ENCODE measurements around the gene MAP4K4. TPM values are rescaled to one million over a fixed set of nuclear protein-coding genes. Genes with fewer than 3 reads are reported as not detected.

The MAP4K4 gene
- total RNA-seq = 10 to 100 TPM; 71.6 to 77.5 TPM

DNA sequence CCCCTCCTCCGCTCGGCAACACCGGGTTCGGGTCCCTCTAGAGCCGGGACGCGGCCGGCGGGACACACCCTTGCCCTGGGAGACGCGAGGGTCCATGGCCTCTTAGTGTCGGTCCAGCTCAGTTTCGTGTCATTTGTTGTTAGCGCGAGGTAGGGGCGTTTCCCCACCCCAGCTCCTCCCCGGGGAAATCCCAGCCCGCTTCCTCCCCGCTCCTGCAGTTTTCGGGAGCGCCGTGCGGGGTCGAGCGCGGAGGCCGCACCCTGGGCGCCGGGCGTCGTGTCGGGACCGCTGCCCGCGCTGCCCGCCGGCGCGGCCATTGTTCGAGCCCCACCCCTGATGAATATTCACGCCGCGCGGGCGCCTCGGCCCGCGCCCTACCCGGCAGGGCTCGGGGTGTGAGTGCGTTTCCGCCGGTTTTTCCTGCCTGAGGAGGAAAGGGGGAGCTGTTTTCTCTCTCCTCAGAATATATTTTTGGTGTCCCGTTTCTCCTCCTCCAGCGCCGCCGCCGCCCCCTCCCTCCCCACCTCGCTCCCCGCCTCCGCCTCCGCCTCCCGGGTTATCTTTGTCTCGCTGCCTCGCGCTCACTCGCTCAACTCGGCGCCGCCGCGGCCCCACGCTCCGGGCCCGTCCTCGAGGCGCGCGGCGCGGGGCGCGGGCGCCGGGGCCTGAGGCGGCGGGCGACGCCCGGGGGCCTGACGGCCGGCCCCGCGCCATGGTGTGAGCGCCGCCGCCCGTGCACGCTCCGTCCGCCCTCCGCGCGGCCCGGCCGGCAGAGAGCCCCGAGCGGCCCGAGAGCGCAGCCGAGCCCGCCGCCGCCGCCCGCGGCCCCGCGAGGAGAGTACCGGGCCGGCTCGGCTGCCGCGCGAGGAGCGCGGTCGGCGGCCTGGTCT, at the start of gene MAP4K4:
Gene MAP4K4, plus strand, starts transcription at position 584 of the 890 bp plus-strand sequence. CDS start 374 bp downstream, outside the sequence.
- H3K4me1 Mint-ChIP-seq = peaks cover 18% of the 10 kb centered on the region
- H3K27ac Mint-ChIP-seq = peak within 1 kb of the TSS; percentile 75
- H3K36me3 Mint-ChIP-seq (ENCODE audit: low read depth) = peaks cover 13% of the 10 kb centered on the region
- ChIA-PET POLR2A (interaction anchor here (0.6 to 5.1 kb wide), 21 partner anchors 8 to 444 kb away, joined by 3 to 64 read pairs (median 4); partner anchors contain the start of gene RFX8), CTCF (interaction anchor here (0.6 to 2.6 kb wide), 7 partner anchors 13 to 1066 kb away, joined by 3 to 11 read pairs (median 3); no protein-coding TSS in a partner anchor)
- DNase-seq = peak; percentile 78
- H3K9me3 Mint-ChIP-seq = no peaks in the 10 kb centered on the region
- peaks cover 2% of the 10 kb centered on the region for H3K27me3 Mint-ChIP-seq
- H3K4me3 Mint-ChIP-seq = peak within 1 kb of the TSS; percentile 81

DNA sequence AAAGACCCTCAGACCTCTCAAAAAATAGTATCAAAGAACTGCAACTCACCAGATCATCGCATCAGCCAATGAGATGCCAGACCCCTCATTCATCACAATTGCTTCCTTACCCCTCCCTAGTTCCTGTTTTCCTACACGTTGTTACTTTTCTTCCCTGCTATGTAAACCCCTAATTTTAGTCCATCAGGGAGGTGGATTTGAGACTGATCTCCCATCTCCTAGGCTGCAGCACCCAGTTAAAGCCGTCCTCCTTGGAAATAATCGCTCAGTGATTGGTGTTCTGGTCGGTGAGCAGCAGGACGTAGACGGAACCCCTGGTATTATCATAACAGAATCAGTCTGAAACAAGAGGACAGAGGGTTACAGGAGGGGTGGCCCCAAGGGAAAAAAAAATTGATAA, 44.0 kb upstream of the MAP4K4 start:
- DNase-seq = no peak
- CTCF ChIA-PET = interaction anchor here (1.0 kb wide), 1 partner anchor 25 kb away, joined by 3 read pairs; no protein-coding TSS in a partner anchor
- no peak overlapping the region for H3K4me3 Mint-ChIP-seq
- POLR2A ChIA-PET = no interaction called here
- H3K4me1 Mint-ChIP-seq = peaks cover 12% of the 10 kb centered on the region
- no peaks in the 10 kb centered on the region for H3K9me3 Mint-ChIP-seq
- H3K27me3 Mint-ChIP-seq = no peaks in the 10 kb centered on the region
- H3K27ac Mint-ChIP-seq = no peak overlapping the region
- no peaks in the 10 kb centered on the region for H3K36me3 Mint-ChIP-seq (ENCODE audit: low read depth)

DNA sequence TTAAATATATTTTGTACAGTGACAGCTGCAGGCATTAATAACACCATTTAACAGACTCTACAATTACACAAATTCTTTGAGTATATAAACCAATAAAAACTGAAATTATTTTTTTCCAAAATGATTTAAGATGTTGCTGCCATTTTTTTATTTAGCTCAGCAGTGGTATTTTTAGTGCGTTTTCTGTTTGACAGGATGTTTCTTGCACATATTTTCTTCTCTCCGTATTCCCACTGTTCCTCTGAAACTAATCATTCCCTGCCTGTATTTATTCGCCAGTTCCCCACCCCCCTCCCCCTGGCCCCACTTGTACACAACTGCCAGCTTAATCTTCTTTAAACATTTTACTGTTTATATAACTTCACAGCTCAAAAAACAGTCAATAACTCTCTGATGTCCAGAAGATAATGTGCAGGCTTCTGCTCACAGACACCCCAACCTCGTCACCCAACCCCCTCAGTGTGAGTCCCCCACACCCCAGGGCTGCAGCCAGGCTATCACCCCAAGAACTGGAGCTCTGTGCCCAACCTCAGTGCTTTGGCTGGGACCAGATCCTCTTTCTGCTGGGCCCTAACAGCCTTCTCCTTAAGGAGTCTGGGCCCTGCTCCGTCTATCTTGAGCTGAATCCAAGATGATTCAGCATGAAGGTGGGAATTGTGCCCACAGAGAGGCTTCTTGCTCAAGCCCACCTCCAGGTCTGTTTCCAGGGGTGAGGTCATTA, 41.6 kb upstream of the MAP4K4 start:
- Mint-ChIP-seq H3K27me3 (no peaks in the 10 kb centered on the region), H3K4me1 (peaks cover 11% of the 10 kb centered on the region), H3K4me3 (no peak overlapping the region), H3K27ac (no peak overlapping the region), H3K9me3 (no peaks in the 10 kb centered on the region), H3K36me3 (ENCODE audit: low read depth) (no peaks in the 10 kb centered on the region)
- ChIA-PET POLR2A (no interaction called here), CTCF (interaction anchor here (0.7 kb wide), 1 partner anchor 595 kb away, joined by 4 read pairs; no protein-coding TSS in a partner anchor)
- DNase-seq = no peak

DNA sequence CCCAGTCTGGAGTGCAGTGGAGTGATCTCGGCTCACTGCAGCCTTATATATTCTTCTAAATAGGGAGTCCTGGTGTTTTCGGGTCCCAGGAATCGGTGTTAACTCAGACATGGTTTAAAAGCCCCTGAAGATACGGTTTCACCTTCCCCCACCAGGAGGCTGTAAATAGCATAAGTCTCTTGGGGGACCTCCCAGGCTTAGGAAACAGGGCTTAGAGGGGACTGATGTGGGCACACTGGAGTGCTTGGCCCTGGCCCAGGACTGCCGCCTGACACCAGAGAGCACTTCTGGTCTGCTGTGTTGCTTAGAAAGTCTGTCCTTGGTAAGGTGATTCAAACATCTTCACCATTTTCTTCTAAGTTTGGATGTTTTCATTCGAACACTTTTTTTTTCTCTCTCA, 39.7 kb upstream of the MAP4K4 start:
- no peaks in the 10 kb centered on the region for H3K36me3 Mint-ChIP-seq (ENCODE audit: low read depth)
- H3K4me3 Mint-ChIP-seq = no peak overlapping the region
- H3K9me3 Mint-ChIP-seq = no peaks in the 10 kb centered on the region
- H3K27me3 Mint-ChIP-seq = no peaks in the 10 kb centered on the region
- no peaks in the 10 kb centered on the region for H3K4me1 Mint-ChIP-seq
- POLR2A ChIA-PET = no interaction called here
- H3K27ac Mint-ChIP-seq = no peak overlapping the region
- no peak for DNase-seq
- CTCF ChIA-PET = no interaction called here

DNA sequence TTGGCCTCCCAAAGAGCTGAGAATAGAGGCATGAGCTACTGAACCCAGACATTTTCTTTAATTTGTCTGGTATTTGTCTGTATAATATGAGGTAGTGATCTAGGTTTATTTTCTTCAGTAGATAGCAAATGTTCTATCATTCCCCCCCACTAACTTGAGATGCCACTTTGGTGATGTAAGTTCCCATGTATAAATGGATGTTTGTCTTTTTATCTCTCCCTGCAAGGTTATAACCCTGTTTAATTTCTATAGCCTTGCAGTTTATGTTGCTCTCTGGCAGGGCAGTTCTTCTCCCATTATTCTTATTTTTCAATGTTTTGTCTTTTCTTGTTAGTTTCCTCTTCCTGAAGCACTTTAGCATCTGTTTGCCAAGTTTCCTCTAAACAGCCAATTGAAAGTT, 39.1 kb upstream of the MAP4K4 start:
- H3K4me1 Mint-ChIP-seq = no peaks in the 10 kb centered on the region
- ChIA-PET CTCF (no interaction called here), POLR2A (no interaction called here)
- no peaks in the 10 kb centered on the region for H3K36me3 Mint-ChIP-seq (ENCODE audit: low read depth)
- H3K4me3 Mint-ChIP-seq = no peak overlapping the region
- no peaks in the 10 kb centered on the region for H3K27me3 Mint-ChIP-seq
- H3K27ac Mint-ChIP-seq = no peak overlapping the region
- DNase-seq = no peak
- H3K9me3 Mint-ChIP-seq = no peaks in the 10 kb centered on the region

- Mint-ChIP-seq H3K27ac (no peak overlapping the region), H3K9me3 (peaks cover 1% of the 10 kb centered on the region), H3K36me3 (ENCODE audit: low read depth) (peaks cover 4% of the 10 kb centered on the region), H3K27me3 (no peaks in the 10 kb centered on the region), H3K4me3 (no peak overlapping the region), H3K4me1 (no peaks in the 10 kb centered on the region)
- DNase-seq = no peak
- POLR2A ChIA-PET = no interaction called here
- CTCF ChIA-PET = no interaction called here
Measured at GRCh38 chr2:101665312-101665711, 32.2 kb upstream of the MAP4K4 start.

DNA sequence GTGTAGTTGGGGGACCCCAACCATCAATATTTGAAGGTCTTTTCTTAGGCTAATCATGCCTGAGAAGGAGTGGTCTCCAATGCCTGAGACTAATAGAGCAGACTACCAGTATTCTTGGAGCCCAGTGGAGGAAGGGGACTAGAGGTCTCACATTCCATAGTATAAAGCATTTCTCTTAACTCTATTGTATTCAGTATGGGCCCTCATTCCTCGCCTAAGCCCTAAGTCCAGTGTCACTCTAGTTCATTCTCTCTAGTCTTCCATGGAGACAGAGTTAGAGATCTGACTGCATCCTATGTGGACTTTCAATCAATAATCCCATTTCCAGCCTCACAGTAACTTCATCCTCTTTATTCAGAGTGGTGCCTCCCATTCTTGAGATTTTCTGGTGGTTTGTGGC, 29.7 kb upstream of the MAP4K4 start:
- Mint-ChIP-seq H3K4me1 (no peaks in the 10 kb centered on the region), H3K36me3 (ENCODE audit: low read depth) (peaks cover 15% of the 10 kb centered on the region), H3K9me3 (peaks cover 14% of the 10 kb centered on the region), H3K27me3 (no peaks in the 10 kb centered on the region), H3K27ac (no peak overlapping the region), H3K4me3 (no peak overlapping the region)
- no peak for DNase-seq
- CTCF ChIA-PET = no interaction called here
- POLR2A ChIA-PET = no interaction called here

GRCh38 chr2:101672047-101672446, 25.5 kb upstream of the MAP4K4 start:
- peaks cover 8% of the 10 kb centered on the region for H3K4me1 Mint-ChIP-seq
- CTCF ChIA-PET = interaction anchor here (0.7 kb wide), 1 partner anchor 9 kb away, joined by 3 read pairs; no protein-coding TSS in a partner anchor
- no peak overlapping the region for H3K27ac Mint-ChIP-seq
- H3K36me3 Mint-ChIP-seq (ENCODE audit: low read depth) = peaks cover 16% of the 10 kb centered on the region
- no peaks in the 10 kb centered on the region for H3K27me3 Mint-ChIP-seq
- POLR2A ChIA-PET = no interaction called here
- no peak overlapping the region for H3K4me3 Mint-ChIP-seq
- DNase-seq = no peak
- peaks cover 20% of the 10 kb centered on the region for H3K9me3 Mint-ChIP-seq

GRCh38 chr2:101673920-101674319, 23.6 kb upstream of the MAP4K4 start:
- Mint-ChIP-seq H3K27me3 (no peaks in the 10 kb centered on the region), H3K9me3 (peaks cover 22% of the 10 kb centered on the region), H3K27ac (no peak overlapping the region), H3K4me1 (peaks cover 8% of the 10 kb centered on the region), H3K36me3 (ENCODE audit: low read depth) (peaks cover 16% of the 10 kb centered on the region), H3K4me3 (no peak overlapping the region)
- ChIA-PET POLR2A (no interaction called here), CTCF (no interaction called here)
- no peak for DNase-seq

- no peak overlapping the region for H3K4me3 Mint-ChIP-seq
- H3K27ac Mint-ChIP-seq = no peak overlapping the region
- ChIA-PET POLR2A (no interaction called here), CTCF (no interaction called here)
- DNase-seq = no peak
- no peaks in the 10 kb centered on the region for H3K27me3 Mint-ChIP-seq
- H3K36me3 Mint-ChIP-seq (ENCODE audit: low read depth) = peaks cover 13% of the 10 kb centered on the region
- H3K4me1 Mint-ChIP-seq = peaks cover 8% of the 10 kb centered on the region
- peaks cover 19% of the 10 kb centered on the region for H3K9me3 Mint-ChIP-seq
Measured at GRCh38 chr2:101675512-101675911, 22.0 kb upstream of the MAP4K4 start.

DNA sequence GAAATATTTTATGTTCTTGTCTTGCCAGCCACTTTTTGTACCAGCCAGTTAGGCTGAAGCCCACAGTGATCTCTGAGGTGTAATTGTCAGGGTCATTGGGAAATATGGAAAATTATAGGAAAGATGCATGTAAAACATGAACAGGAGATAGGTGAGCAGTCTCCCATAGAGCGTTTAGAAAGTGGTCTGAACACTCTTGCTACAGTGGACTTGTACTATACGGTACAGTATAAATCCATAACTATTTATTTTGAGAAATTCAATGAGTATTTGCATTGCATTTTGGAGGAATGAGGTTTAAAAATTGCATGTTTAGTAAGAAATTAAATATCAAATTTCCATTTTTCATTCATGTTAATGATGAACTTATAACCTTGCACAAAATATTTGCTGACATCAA, 20.8 kb upstream of the MAP4K4 start:
- Mint-ChIP-seq H3K9me3 (peaks cover 17% of the 10 kb centered on the region), H3K27ac (no peak overlapping the region), H3K4me1 (peaks cover 8% of the 10 kb centered on the region), H3K4me3 (no peak overlapping the region), H3K36me3 (ENCODE audit: low read depth) (peaks cover 12% of the 10 kb centered on the region), H3K27me3 (no peaks in the 10 kb centered on the region)
- CTCF ChIA-PET = no interaction called here
- no peak for DNase-seq
- POLR2A ChIA-PET = no interaction called here

DNA sequence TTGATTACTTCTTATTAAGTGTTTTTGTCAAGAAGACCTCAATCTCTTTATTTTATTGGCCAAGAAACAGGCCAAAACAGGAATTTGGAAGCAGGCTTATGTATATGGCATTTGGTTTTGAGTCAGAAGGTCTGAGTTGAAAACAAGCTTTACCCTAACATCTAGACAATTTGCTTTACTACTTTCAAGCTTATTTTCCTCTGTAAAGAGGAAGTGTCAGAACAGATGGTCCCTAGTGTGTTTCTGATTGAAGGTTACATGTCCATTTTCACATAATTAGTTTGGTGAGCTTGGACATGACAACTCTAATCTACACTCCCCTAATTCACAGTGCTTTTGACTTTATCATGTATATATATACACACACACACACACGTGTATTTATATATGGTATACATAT, 19.8 kb upstream of the MAP4K4 start:
- Mint-ChIP-seq H3K27me3 (no peaks in the 10 kb centered on the region), H3K36me3 (ENCODE audit: low read depth) (peaks cover 3% of the 10 kb centered on the region), H3K4me1 (peaks cover 8% of the 10 kb centered on the region), H3K27ac (no peak overlapping the region), H3K9me3 (peaks cover 9% of the 10 kb centered on the region), H3K4me3 (no peak overlapping the region)
- POLR2A ChIA-PET = no interaction called here
- DNase-seq = no peak
- CTCF ChIA-PET = no interaction called here

GRCh38 chr2:101678379-101678778, 19.1 kb upstream of the MAP4K4 start:
- no peak for DNase-seq
- peaks cover 8% of the 10 kb centered on the region for H3K4me1 Mint-ChIP-seq
- no peak overlapping the region for H3K27ac Mint-ChIP-seq
- ChIA-PET CTCF (no interaction called here), POLR2A (no interaction called here)
- no peaks in the 10 kb centered on the region for H3K27me3 Mint-ChIP-seq
- H3K4me3 Mint-ChIP-seq = no peak overlapping the region
- peaks cover 9% of the 10 kb centered on the region for H3K9me3 Mint-ChIP-seq
- peaks cover 3% of the 10 kb centered on the region for H3K36me3 Mint-ChIP-seq (ENCODE audit: low read depth)

Measured in activated CD4-positive, alpha-beta memory T cell treated with anti-CD3 and anti-CD28 coated beads, Interleukin-2, amount 10 ng/mL, durations not matched to agents 7 days and 5 days (primary cell).